GM19452 (cell line): Measurements from ENCODE around the gene HOXB2.
"Not testable (repeated sequence)": the region's sequence is repeated elsewhere in the genome, so short reads cannot be mapped to it uniquely, and the experiment has no call there.

Experiments
- ATAC-seq: cut with Tn5 transposase; IDR thresholded peaks from one replicate; pipeline ENCODE4 v1.9.1; 2021; ENCODE audit not compliant: unreplicated experiment

Gene HOXB2

GRCh38 chr17:48542114-48542656 lies 2.7 kb downstream of the HOXB2 start:
- no peak for ATAC-seq

GRCh38 chr17:48541577-48542113 lies 3.3 kb downstream of the HOXB2 start:
- ATAC-seq: no peak

- ATAC-seq: no peak
Observed at GRCh38 chr17:48541036-48541576, 3.8 kb downstream of the HOXB2 start.

DNA sequence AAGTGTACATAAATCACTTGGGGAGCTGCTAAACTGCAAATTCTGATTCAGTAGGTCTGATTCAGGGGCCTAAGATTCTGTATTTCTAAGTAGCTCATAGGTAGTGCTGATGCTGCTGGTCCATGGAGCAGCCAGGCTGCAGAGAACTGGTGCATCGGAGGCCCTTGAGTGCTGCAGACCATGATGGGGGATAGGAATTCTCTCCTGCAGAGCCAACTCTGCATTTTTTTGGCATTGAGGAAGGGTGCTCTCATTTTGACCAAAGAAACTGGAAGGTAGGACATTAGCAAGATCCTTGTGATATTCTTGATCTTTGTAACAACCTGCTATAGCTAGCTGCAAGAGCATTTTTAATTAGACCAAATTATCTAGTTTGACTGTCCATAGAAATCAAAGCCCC lies 4.7 kb downstream of the HOXB2 start:
- ATAC-seq: no peak

- ATAC-seq: no peak
Observed at GRCh38 chr17:48539177-48539576, 5.7 kb downstream of the HOXB2 start.

DNA sequence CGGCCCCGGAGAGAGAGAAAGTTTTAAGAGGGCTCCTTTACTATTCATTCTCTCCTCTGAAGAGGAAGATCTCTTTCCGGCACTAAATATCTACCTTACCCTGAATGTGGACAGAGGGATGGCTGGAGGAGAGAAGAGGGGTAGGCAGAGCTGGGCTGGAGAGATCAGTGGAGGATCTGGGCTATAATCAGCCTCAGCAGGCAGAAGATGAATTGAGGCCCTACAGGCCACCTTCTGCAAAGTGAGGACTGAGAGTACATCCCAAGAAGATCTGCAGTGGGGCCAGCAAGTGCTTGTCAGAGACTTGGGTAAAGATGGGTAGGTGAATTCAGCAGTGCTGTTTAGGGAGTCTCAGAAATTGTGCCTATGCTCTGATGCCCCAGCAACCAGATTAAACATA lies 7.6 kb downstream of the HOXB2 start:
- no peak for ATAC-seq

DNA sequence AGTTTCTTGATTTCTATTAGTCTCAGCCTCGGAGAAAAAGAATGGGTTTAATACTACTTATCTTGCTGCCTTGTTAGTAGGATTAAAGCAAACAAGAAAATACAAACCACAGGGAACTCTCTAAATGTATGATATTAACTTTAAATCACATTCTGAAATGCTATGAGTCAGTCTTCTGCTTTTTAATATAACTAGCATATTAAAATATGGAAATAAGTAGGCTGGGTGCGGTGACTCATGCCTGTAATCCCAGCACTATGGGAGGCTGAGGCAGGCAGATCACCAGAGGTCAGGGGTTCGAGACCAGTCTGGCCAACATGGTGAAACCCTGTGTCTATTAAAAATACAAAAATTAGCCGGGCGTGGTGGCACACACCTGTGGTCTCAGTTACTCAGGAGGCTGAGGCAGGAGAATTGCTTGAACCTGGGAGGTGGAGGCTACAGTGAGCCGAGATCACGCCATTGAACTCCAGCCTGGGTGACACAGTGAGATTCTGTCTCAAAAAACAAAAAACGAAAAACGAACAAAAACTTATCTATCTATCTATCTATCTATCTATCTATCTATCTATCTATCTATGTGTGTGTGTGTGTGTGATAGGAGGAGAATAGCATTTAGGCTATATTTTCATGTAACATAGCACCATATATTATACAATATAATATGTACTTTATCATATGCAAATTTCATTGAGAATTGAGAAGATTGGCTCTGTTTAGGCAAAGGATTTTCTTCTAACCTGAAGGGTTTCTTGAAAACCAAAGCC lies 8.9 kb downstream of the HOXB2 start:
- not testable (repeated sequence) for ATAC-seq

GRCh38 chr17:48532261-48532660 lies 12.6 kb downstream of the HOXB2 start:
- ATAC-seq: no peak

DNA sequence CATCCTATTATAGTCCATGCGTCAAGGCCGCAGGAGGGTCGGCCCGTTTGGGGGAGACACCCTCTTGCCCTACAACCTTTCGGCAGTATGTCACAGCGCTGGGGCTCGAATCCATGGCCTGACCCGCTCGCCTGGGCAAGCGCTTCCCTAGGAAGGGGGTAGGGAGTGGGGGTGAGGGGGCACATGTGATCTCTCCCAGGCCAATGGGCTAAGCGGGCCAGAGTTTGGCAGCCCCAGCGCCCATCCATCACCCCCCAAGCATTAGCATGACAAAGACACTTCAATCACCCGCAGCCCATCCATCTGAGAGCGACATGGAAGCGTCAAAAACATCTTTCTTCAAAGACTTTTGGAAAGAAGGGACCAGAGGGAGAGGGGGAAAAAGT lies 14.0 kb downstream of the HOXB2 start, which contains the start of gene HOXB1:
Gene HOXB1, minus strand, starts transcription at position 125 of the 386 bp plus-strand sequence. Its CDS starts 107 bp downstream, at position 18.
- no peak for ATAC-seq

GRCh38 chr17:48530208-48530886 lies 14.6 kb downstream of the HOXB2 start:
- ATAC-seq: no peak

GRCh38 chr17:48529683-48530009 lies 15.3 kb downstream of the HOXB2 start:
- ATAC-seq: no peak

- no peak for ATAC-seq
Observed at GRCh38 chr17:48528936-48529682, 15.8 kb downstream of the HOXB2 start.

GRCh38 chr17:48528153-48528935 lies 16.6 kb downstream of the HOXB2 start:
- no peak for ATAC-seq

GRCh38 chr17:48527547-48527932 lies 17.4 kb downstream of the HOXB2 start:
- no peak for ATAC-seq

DNA sequence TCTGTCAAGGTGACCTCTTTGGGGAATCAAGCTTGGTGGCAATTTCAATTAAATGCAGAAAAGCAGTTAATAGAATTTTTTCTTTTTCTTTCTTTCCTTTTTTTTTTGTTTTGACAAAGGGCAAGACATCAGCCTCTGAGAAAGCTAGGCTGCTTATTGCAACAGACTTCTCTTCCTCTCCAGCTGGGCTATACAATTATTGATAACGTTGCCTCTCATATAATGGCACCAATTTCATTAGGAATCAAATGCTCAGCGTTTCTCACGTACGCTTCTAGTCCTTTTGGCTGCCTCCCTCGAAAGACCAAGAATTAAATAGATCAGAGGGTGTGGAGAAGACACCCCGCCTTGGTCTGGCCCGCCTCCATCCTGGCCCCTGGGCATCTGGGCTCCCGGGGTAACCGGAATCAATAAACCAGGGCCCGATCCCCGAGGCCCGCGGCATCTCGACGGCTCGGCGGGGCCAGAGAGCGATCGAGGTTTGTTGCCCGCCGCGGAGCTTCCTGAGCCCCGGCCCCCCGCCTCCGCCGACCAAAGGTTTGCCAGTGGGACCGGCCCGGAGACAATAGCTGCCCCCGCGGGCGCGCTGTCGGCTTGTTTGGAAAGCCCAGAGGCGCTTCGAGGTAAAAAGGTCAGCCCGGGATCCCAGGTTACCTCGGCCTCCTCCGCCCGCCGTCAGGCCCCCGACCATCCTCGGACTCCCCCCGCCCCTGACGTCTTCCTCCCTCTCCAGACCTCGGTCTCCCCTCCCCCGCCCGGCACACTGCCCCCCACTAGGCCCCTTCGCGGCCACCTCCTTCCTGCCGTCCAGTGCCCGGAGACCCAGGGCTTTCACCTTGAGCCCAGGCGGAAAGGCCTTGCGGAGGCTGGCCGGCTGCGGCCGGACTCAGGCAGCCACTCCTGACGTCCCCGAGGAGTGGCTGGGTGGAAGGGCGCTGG lies 18.0 kb downstream of the HOXB2 start:
- no peak for ATAC-seq

DNA sequence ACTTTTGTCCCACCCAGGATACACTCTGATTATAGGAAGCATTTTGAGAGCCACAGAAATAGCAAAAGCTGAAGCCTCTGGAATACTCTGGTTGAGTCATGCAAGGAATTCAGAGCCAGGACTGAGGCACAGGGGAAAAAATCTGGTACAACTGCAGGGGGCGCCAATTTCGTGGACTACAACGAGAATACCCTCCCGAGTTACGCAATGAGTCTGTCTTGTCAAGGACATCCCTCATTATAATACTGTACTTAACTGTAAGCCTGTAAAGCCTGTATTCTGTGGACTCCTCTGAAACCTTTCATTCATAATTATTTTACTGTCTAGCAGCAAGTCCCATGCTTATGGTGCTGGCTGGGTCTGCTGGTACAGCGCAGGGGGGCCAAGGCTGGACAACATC lies 21.9 kb downstream of the HOXB2 start:
- no peak for ATAC-seq

GRCh38 chr17:48522031-48522653 lies 22.8 kb downstream of the HOXB2 start:
- ATAC-seq: no peak

GRCh38 chr17:48520631-48521079 lies 24.3 kb downstream of the HOXB2 start:
- ATAC-seq: no peak

DNA sequence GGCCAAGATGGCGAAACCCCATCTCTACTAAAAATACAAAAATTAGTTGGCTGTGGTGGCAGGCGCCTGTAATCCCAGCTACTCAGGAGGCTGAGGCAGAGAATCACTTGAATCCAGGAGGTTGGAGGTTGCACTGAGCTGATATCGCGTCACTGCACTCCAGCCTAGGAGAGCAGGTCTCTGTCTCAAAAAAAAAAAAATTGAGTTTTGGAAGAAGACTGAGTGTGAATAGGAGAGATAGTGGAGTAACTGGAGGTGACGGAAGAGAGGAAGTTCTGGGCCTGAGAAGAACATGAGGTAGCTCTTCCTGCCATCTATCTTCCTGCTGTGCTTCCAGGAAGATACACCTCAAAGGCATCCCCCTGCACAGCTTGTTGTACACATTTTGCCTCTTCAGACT lies 25.5 kb downstream of the HOXB2 start:
- no peak for ATAC-seq
